Hypothalamus (tissue), 51 donors: Measurements from ENCODE around the gene ITGB4.
A peak's percentile ranks its signal among the peaks of the same experiment; 100 is the strongest.
"Not testable (repeated sequence)": the region's sequence is repeated elsewhere in the genome, so short reads cannot be mapped to it uniquely, and the experiment has no call there.

Source experiments
- DNase-seq, 51 donors: peaks; one replicate each; lab custom pipeline; 2025; lab: John Stamatoyannopoulos, UW

Gene ITGB4

DNA sequence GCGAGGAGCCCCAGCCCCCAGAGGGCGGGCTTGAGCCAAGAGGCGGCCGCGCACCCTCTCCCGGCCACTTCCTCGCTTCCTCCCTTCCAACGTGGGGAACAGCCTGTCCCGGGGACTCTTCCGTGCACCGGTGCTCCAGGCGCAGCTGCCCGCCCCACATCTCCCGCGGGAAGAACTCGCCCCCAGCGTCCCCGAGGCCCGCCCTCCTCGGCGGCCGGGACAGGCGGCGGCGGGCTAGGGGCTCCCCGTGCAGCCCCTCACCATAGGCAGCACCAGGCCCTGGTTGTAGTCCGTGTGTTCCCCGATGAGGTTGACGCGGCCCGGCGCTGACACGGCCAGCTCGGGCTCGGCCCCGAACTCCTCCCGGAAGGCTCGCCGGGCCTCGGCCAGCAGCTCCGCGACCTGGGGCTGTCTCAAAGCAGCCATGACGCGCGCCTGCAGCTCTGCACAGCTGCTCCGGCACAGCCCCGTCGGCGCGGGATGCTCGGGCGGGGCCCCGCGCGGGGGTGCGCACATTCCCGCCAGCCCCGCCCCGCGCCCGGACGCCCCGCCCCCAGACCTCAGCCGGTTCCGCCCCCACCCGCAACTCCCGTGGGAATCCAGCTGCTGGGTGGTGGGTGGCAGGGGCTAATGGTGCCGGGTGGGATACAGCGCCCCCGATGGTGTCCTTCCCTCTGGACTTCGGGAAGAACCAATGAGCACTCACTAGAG, 43.6 kb downstream of the ITGB4 start, which contains the start of gene GALK1:
Gene GALK1, minus strand, starts transcription at position 482 of the 711 bp plus-strand sequence. Its CDS starts 56 bp downstream, at position 426.
- DNase-seq: peak in 46 of 51 donors; percentile 24 to 80 (median 53)

DNA sequence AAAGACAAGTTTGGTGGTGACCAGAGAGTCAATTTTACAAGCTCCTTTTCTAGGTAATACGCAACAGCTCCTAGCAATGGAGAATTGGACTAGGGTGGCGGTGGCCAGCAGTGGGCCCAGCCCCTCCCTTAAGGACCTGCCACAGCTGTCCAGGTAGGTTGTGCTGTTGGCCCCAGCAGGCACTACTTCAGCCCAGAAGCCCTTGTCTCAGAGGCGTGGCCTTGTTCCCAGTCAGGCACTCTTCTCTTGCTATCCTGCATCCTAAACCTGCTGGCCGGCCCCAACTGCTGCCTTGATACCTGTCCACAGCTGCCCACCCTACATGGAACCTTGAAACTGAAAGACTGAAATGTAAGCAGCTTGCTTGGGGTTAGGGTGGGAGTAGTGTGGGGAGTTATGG, 44.7 kb downstream of the ITGB4 start:
- no peak for DNase-seq

DNA sequence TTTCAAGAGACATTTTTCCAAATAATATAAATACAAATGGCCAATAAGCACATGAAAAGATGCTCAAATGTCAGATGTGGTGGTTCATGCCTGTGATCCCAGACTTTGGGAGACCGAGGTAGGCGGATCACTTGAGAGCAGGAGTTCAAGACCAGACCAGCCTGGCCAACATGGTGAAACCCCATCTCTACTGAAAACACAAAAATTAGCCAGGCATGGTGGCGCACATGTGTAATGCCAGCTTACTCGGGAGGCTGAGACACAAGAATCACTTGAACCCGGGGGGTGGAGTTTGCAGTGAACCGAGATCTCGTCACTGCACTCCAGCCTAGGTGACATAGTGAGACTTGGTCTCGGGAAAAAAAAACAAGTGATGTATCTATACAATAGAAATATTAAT, 46.6 kb downstream of the ITGB4 start:
- DNase-seq: no peak

DNA sequence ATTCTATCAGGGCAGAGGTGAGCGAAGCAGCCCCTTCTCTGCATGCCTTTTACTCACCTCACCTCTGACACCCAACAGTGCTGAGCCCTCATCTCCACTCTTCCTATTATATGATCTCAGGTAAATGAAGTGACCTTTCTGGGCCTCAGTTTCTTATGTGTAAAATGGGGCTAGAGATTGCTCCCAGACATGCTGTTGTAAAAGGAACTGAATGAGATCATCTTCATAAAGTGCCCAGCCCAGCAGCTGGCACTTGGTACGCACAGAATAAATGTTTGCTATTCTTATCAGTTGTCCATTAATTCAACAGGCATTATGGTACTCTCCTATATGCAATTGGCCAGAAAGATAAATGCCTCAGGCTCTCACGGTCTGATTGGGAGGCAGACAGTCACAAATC, 48.3 kb downstream of the ITGB4 start:
- no peak for DNase-seq

DNA sequence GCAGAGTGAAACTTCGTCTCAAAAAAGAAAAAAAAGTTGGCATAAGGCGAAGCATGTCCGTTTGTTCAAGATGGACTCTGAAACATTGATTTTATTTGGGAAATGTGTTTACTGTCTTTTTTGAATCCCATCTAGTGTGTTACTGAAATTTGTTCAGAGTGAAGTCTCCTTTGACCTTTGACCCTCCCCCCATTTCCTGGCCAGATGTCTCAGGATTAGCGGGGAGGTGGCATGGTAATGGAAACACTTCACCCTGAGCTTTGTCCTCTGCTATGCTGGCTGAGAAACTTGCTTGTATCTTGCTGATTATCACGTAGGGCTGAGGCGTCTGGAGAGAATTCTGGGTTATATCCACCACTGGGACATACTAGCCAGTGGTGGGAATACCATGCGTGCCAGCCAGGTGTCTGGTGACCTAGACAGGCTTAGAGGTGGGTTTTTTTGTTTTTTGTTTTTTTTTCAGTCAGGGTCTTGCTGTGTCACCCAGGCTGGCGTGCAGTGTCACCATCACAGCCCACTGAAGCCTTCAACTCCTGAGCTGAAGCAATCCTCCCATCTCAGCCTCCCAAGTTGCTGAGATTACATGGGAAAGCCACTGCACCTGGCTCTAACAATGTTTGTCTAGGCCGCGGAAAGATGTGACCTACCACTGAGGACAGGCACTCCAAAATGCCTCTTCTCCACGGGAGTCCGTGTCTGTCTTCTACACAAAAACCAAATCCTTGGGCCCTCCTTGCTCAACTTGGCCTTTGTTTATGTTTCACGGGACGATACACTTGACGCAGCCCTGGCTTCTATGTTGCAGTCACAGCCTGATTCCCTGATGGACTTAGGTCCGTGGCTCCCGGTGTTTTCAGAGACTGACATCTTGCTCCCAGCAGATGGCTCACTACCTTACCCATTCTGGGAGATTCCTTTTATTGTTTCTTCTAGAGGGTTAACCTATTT, 50.3 kb downstream of the ITGB4 start:
- no peak for DNase-seq

DNA sequence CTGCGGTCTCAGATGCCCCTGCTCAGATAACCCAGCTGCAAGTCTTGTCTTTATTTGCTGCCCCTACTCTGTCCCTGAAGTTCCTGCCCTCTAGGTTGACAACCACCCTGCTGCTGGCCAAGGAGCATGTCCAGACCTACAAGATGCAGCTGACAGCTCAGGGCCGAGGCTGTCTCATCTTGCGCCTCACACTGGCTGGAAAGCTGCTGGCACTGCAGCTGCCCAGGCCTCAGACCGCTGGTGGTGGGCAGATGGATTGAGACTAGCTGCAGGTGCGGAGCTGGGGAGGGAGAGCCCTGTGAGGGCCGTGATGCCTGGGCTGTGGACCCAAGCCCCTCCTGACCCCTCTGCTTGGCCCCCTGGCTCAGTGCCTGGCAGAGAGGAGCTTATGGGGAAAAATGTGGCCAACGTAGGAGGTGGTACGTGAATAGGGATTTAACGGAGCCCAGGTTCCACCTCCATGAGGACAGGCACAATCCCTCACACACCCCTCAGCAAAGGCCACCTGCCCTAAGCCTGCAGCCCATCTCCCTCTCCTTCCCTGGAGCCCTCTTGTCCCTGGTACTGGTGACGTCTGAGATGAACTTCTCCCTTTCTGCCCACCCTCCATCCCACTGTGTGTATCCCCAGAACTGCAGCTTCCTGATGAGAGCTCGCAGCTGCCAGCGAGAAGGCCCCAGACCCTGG, 52.0 kb downstream of the ITGB4 start:
- no peak for DNase-seq

DNA sequence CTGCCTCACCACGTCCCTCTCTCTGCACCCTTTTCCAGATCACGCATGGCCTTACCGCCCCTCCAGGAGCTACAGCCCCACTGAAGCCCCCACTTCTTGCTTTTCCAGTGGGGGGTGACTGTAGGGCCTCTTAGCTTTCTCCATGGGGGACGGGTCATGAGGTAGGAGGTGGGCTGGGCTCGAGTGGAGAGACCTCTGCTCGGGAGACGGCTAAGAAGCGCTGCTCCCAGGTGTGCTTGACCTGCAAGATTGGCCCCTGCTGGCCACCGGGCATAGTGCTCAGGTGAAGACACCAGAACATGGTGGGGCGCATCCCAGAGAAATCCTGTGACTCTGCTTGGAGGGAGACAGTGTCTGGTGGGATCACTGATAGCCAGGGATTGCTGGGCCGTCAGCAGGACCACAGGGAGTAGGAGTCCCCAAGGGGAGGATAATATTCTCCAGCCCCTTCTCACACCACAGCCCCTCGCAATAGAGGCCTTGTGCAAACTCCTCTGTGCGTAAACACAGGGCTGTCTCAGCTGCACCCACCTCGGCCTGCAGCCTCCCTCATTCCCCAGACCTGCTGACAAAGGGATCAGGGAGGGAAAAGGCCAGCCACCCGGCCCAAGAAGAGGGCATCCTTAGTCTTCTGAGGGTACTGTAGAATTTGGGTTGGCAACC, 52.7 kb downstream of the ITGB4 start:
- DNase-seq: no peak

DNA sequence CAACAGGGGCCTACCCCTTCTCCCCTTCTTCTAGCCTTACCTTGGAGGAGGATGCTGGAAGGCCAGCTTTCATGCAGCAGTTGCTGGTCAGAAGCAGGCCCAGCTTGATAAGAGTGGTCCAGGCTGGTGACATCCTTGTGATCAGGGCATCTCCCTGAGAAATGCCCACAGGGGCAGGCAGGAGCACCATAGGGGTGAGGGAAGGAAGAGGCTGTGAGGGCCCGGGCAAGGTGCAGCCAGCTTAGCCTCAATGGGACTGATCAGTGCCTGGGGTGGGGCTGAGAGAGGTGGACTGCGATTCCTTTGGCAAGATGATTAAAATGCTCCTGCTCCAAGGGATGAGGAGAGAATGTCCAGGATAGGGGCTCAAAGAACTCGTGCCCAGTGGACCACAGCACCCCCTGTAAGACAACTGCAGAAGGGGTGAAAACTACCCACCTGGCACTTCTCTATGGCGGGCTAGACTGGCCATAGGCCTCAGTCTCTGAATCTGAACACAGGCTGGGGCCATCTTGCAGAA, 53.3 kb downstream of the ITGB4 start:
- no peak for DNase-seq

DNA sequence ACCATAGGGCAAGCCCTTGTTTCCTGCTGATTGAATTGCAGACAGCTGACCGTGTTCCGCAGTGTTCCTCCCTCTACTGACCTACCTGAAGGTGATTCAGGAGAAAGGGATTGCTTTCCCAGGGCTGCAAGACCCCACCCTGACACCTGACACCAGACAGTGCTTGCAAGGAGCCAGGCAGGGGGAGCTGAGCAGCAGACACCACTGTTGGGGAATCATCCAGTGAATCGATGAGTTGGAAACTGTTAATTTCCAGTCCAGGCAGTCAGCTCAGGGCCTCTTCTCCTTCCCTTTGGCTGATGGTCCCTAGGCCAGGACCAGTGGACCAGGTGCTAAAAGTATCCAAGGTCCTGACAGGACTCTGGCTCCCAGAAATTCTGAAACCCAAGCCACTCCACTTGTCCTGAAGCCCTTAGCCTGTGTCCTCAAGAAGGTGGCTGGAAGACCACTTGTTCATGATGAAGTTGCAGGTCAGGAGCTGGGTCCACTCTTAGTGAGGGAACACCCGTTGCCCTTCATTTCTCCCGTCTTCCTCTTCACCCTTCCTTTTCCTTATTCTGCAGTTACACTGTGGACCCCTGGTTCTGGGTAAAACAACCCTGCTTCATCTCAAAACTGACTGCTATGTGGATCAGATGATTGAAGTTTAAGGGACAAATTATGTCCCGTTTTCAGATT, 53.9 kb downstream of the ITGB4 start:
- peak in 1 of 51 donors; percentile 27 for DNase-seq

DNA sequence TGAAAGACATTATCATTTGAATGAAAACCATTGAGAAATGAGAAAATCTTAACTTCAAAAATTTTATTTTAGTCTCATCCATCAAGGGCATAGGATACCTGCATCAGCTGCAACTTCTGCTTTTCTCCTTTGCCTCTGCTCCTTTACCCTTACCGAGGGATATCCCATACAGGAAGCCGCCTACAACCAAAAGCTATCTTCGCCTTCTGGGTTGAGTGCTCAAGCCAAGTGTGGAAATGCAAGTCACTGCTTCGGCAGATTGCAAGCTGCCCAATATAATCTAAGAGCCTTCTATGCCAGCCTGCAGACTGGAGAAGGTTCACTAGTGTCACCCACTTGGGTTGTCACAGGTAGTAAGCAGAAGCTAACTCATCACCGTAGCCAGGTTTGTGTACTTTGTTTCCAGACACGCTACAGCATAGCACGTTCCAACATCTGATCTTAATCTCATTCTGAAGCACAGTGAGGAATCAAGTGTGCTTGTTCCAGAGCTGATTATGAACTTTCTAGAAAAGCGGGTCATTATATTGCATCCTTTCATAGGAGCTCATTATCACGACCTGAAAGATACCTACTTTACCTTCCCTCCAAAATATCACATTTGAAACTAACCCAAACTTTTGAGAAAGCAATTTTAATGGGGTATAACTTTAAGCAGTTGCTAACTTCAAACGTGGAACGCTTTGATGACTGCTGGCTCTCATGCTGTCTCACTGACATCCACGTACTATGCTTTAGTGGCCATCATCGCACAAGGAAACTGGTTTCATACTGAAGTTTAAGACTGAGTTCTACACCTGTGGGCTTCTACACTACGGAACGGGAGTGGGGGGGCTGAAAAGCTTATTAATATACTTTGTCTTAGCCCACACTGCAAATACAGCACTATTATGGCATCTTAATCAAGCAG, 55.4 kb downstream of the ITGB4 start:
- no peak for DNase-seq

DNA sequence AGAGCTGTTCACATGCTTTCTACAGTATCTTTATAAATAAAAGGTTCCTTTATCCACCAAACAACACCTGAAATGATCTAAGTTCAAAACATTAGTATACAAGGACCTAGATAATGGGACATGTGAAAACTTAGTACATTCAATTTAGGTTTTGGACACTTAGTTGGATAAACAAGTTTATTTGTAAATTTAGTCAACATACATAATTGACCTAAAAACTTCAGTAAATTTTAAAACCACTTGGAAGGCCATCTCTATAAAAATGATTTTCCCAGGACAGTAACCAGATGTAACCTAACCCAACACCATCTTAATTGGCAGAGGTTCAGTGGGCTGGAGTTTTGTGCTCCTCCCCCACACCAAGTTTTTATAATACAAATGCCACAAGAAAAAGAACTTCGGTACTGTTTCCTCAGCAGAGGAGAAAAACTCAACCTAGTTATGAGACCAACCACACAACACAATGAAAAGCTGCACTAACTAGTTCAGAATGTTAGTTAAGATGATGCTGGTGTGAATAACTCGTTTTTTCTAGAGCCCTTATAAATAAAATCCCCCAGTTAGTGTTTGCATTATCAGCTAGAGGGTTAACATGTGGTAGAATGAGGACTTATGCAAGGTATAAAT, 56.1 kb downstream of the ITGB4 start:
- no peak for DNase-seq

DNA sequence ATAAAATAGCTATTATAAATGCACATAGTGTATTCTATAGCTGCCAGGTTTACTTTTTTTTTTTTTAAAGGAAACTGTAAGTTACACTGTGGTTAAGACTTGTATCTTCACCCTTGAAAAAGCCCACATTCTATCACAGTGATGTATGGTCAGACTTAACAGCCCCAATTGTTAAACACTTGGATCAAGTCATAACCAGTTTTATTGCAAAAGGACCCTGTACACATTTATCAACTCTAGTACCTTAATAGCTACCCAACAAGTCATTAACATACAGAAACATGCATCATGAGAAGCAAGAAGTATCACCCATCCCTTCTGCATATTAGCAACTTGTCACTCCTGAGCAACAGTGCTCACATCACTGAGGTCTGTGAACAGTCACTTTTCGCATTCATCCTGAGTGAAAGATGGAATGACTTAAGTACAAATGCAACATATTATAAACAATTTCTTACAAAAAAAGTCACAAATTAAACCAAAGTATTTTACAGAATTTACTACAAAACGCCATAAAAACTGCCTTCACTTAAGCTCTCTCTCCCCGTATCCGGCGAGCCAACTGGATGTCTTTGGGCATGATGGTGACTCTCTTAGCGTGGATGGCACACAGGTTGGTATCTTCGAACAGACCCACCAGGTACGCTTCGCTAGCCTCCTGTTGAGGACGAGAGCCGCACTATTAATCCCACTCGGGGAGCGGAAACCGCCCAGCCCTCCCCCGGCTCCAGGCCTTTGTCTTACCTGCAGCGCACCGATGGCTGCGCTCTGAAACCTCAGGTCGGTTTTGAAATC, 57.0 kb downstream of the ITGB4 start:
- not testable (repeated sequence) for DNase-seq

DNA sequence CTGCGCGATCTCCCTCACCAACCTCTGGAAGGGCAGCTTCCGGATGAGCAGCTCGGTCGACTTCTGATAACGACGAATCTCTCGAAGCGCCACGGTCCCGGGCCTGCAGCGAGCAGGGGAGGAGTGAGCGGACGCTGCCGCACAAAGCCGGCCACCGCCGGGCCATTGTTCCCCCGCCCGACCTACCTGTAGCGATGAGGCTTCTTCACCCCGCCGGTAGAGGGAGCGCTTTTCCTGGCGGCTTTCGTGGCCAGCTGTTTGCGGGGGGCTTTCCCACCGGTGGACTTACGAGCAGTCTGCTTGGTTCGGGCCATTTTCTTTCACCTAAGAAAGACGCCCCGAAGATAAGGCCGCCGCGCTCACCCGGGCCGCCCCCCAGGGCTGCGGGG, 57.6 kb downstream of the ITGB4 start:
- DNase-seq: peak in 2 of 51 donors; percentile 56 to 69

DNA sequence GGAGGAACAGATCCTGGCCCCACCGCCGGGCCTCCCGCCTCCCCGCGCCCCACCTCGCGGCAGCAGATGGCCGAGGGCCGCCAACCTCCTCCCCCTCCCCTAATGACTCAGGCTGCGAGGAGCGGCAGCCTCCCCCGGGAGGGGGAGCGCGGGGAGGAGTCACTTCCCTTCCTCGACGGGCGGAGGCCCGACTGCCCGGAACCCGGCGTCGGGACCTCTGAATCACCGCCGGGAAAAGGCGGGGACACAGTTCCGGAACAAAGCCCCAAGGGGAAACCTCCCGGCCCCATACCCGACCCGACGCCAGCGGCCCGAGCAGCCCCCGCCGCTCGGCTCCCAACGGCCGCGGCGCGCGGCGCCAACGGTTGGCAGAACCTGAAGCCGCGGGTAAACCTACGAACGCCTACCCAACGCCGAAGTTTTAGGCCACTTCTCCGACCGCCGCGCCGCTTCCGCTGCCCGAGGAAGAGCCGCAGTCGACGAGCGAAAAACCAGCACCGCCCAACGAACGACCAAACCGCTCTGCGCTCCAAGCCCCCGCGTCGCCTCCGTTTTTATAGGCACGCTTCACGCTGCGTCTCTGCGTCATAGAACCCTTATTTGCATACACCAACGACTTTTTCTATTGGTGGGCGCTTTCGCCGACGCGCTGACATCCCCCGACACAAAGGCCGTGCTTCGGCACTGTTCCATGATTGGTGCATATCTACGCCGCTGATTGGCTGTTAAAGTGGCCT, 58.2 kb downstream of the ITGB4 start:
- peak; percentile 43 to 99 (median 94) for DNase-seq

DNA sequence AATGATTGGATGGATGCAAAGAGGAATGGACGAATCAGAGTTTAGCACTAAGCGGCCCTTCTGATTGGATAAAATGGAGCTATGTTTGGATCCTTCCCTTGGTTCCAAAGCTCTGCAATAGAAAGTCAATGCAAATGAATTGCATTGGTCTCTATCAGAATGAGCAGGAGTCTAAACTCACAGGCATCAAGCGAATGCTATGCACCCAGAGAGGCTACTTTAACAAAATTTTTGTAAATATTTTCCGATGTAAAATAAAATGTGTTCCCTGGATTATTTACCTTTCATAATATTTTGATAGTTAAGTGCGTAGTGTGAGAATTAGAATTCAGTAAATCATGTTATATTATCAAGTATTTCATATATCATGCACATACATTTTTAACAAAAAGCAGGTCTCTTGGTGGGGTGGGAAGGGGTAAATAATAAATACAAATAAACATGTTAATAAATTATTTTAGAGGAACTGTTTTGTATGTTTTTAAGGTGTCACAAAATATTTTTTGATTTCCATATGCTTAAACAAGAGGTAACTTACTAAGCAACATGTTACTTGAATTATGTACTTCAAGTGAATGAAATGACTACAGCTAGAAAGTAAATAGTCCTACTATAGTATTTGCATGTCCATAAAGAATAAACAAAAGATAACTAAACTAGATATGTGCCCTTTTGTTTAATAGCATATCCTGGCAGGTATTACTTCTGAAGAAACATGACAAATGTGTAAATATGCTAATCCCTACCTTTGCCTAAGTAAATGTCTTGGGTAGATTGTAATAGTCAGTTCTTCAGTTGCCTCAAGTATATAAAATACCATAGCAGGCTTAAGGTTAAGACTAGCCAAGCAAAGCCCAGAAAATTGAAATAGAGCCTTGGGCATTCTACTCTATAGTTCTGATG, 59.0 kb downstream of the ITGB4 start:
- DNase-seq: no peak
